SK-N-SH (cell line): ENCODE results near the gene UNC79. TPM values are rescaled to one million over a fixed set of nuclear protein-coding genes. Genes with fewer than 3 reads are reported as not detected.

Experiments
- CTCF ChIA-PET: fragments of 300-600, 350-600 bp; formaldehyde crosslinking; extraction: SDS; loops from one replicate; lab custom pipeline; 2021; lab: Yijun Ruan, JAX
- POLR2A ChIA-PET: fragments of 350-600 bp; sonication (Branson Sonifier 250); formaldehyde crosslinking; extraction: SDS; loops from one replicate; lab custom pipeline; 2020; ENCODE audit warnings: antibody characterized with exemption, inconsistent platforms; lab: Yijun Ruan, JAX
- DNase-seq: peaks from one replicate; pipeline ENCODE4 v3.0.0; 2012
- H2AFZ ChIP-seq: fragments of 200-600 bp; sonication (generic); 2 replicates; pipeline ENCODE4 v1.8.1; 2016; ENCODE audit warnings: antibody characterized with exemption, mild to moderate bottlenecking, low read depth
- H3F3A ChIP-seq: fragments of 200-600 bp; sonication (generic); replicated peaks from 2 replicates; pipeline ENCODE3; 2016; ENCODE audit warnings: antibody characterized with exemption, mild to moderate bottlenecking; ENCODE audit not compliant: insufficient read depth
- H3K27ac ChIP-seq, 2 experiments: fragments of 200-500 bp in 1 of 2; fragments of 200-600 bp in 1 of 2; sonication (Bioruptor generic) in 1 of 2; sonication (generic), shearing (Covaris generic) in 1 of 2; 2 replicates each; pipeline versions ENCODE4 v1.5.1 to v1.6.1; 2014 to 2016; ENCODE audit warnings: low read depth in 2 of 2, inconsistent platforms in 1 of 2, low read length in 1 of 2, mild to moderate bottlenecking in 1 of 2, mixed read lengths in 1 of 2
- H3K27me3 ChIP-seq: fragments of 200-600 bp; sonication (generic), shearing (Covaris generic); 2 replicates; pipeline ENCODE4 v1.6.1; 2016; ENCODE audit warnings: mixed run types; ENCODE audit not compliant: insufficient read depth
- H3K36me3 ChIP-seq, 2 experiments: fragments of 200-500 bp in 1 of 2; fragments of 200-600 bp in 1 of 2; sonication (Bioruptor generic) in 1 of 2; sonication (generic) in 1 of 2; replicated peaks in 1 of 2; 2 replicates each; pipeline versions ENCODE3 to v1.5.1; 2014 to 2016; ENCODE audit warnings: low read length in 1 of 2, mild to moderate bottlenecking in 1 of 2; ENCODE audit not compliant: insufficient read depth in 2 of 2, control insufficient read depth in 1 of 2
- H3K4me1 ChIP-seq, 2 experiments: fragments of 200-500 bp in 1 of 2; fragments of 200-600 bp in 1 of 2; sonication (Bioruptor generic) in 1 of 2; sonication (generic), shearing (Covaris generic) in 1 of 2; 2 replicates each; pipeline versions ENCODE4 v1.5.1 to v1.6.1; 2014 to 2016; ENCODE audit warnings: low read depth in 1 of 2, low read length in 1 of 2, mixed run types in 1 of 2; ENCODE audit not compliant: insufficient read depth in 2 of 2, control insufficient read depth in 1 of 2
- H3K4me2 ChIP-seq: fragments of 200-600 bp; sonication (generic), shearing (Covaris generic); 2 replicates; pipeline ENCODE4 v1.6.1; 2017; ENCODE audit warnings: mixed run types
- H3K4me3 ChIP-seq, 2 experiments: fragments of 200-500 bp in 1 of 2; fragments of 200-600 bp in 1 of 2; sonication (Bioruptor generic) in 1 of 2; sonication (generic), shearing (Covaris generic) in 1 of 2; 2 replicates each; pipeline versions ENCODE4 v1.5.1 to v1.8.1; 2014 to 2016; ENCODE audit warnings: low read depth in 2 of 2, inconsistent platforms in 1 of 2, low read length in 1 of 2, mild to moderate bottlenecking in 1 of 2, mixed read lengths in 1 of 2, moderate library complexity in 1 of 2
- H3K79me2 ChIP-seq: fragments of 200-600 bp; sonication (generic); 2 replicates; pipeline ENCODE4 v1.8.1; 2017; ENCODE audit warnings: mild to moderate bottlenecking; ENCODE audit not compliant: insufficient read depth
- H3K9ac ChIP-seq: fragments of 200-600 bp; sonication (generic); 2 replicates; pipeline ENCODE4 v1.6.1; 2017; ENCODE audit warnings: mixed run types
- H3K9me2 ChIP-seq: fragments of 200-600 bp; sonication (generic); 2 replicates; pipeline ENCODE4 v1.6.1; 2017; ENCODE audit warnings: mixed run types
- H3K9me3 ChIP-seq: fragments of 200-600 bp; sonication (generic); 2 replicates; pipeline ENCODE4 v1.6.1; 2017; ENCODE audit warnings: mixed run types, mild to moderate bottlenecking, moderate library complexity
- H4K20me1 ChIP-seq: fragments of 200-600 bp; sonication (generic); 2 replicates; pipeline ENCODE4 v1.6.1; 2017; ENCODE audit warnings: mild to moderate bottlenecking, mixed run types; ENCODE audit not compliant: insufficient read depth
- ELF1 ChIP-seq: IDR thresholded peaks from 2 replicates; pipeline ENCODE4 v1.4.0; 2012
- EP300 ChIP-seq, 2 experiments: IDR thresholded peaks; 2 replicates each; pipeline versions ENCODE4 v1.4.0 to v1.6.1; 2012; ENCODE audit warnings: borderline replicate concordance in 1 of 2, low read depth in 1 of 2, low read length in 1 of 2
- FOXM1 ChIP-seq: IDR thresholded peaks from 2 replicates; pipeline ENCODE4 v1.4.0; 2012; ENCODE audit warnings: low read depth, mild to moderate bottlenecking
- GATA2 ChIP-seq: sonication (generic); formaldehyde crosslinking; IDR thresholded peaks from 2 replicates; pipeline ENCODE4 v1.5.0; 2020; ENCODE audit warnings: mild to moderate bottlenecking, missing genetic modification reagents
- MEF2A ChIP-seq: IDR thresholded peaks from 2 replicates; pipeline ENCODE4 v1.4.0; 2012; ENCODE audit warnings: low read depth, borderline replicate concordance
- RFX5 ChIP-seq: IDR thresholded peaks from 2 replicates; pipeline ENCODE4 v1.6.1; 2012; ENCODE audit warnings: mild to moderate bottlenecking, improper control_type of control experiment, low read length
- SIN3A ChIP-seq: IDR thresholded peaks from 2 replicates; pipeline ENCODE4 v1.6.1; 2012; ENCODE audit warnings: low read depth, mild to moderate bottlenecking, low read length, moderate library complexity, borderline replicate concordance
- SMC3 ChIP-seq: IDR thresholded peaks from 2 replicates; pipeline ENCODE4 v1.6.1; 2012; ENCODE audit warnings: low read depth, low read length, improper control_type of control experiment
- TCF12 ChIP-seq: IDR thresholded peaks from 2 replicates; pipeline ENCODE4 v1.4.0; 2012
- WGBS: methylation state at CpG from one replicate; pipeline ENCODE4 v1.1.6; 2017; ENCODE audit warnings: low lambda C conversion rate; 5-methylcytosine and 5-hydroxymethylcytosine counted together
- polyA plus RNA-seq, 3 experiments: library from polyadenylated mRNA; depleted of rRNA; stranded (reverse); fragments of >200 nt; gene quantifications; 2 replicates each; pipeline ENCODE4 v1.2.3, GENCODE V29; 2012
- TF ChIP-seq, protein P1 (sequence below): IDR thresholded peaks from 2 replicates; pipeline ENCODE4 v1.4.0; 2012; ENCODE audit warnings: low read depth, borderline replicate concordance
- TF ChIP-seq, protein P2 (sequence below): IDR thresholded peaks from 2 replicates; pipeline ENCODE4 v1.4.0; 2012; ENCODE audit warnings: low read depth, borderline replicate concordance
- TF ChIP-seq, protein P3 (sequence below): IDR thresholded peaks from 2 replicates; pipeline ENCODE4; 2012
- TF ChIP-seq, protein P4 (sequence below): IDR thresholded peaks from 2 replicates; pipeline ENCODE4 v1.4.0; 2012; ENCODE audit warnings: low read depth

UNC79 gene
- polyA plus RNA-seq, 1 of the 3 experiments (the other 2 are of a cell fraction): 0.10 TPM

DNA sequence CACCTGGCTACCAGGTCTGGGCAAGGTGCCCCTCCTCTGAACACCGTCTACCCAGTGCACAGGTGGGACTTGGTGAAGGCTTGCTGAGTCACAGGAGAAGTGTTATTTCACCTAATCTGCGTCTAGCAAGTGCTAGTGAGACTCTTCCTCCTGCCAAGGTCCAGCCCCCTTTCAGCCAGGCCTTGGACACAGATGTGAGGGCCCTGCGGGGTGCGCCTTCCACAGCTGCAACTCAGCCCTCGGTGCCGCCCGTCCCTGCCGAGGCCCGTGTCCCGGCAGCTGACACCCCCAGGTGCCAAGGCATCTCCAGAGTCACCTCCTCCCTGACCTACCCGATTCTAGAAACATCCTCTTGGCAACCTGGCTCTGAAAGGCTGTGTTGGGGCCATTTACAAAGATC is 302.5 kb downstream of the UNC79 start:
- Histone ChIP-seq H3K9me2 (no peaks in the 10 kb centered on the region), H3K36me3 (no peaks in the 10 kb centered on the region), H3K9ac (no peak overlapping the region), H3K9me3 (no peaks in the 10 kb centered on the region), H3K4me3 (no peak overlapping the region), H3F3A (no peaks in the 10 kb centered on the region), H3K4me1 (peaks cover 0 to 36% of the 10 kb centered on the region in 2 experiments; a peak in 2 of 4 replicates), H2AFZ (no peak overlapping the region), H4K20me1 (no peaks in the 10 kb centered on the region), H3K27me3 (no peaks in the 10 kb centered on the region), H3K79me2 (no peaks in the 10 kb centered on the region), H3K27ac (peak overlapping the region in 1 of 2 experiments; percentile 56; a peak in 2 of 4 replicates), H3K4me2 (no peak overlapping the region)
- 53% methylated on average over 4 of the region's 11 CpGs for WGBS
- DNase-seq: peak; percentile 40
- CTCF ChIA-PET: interaction anchor here (0.7 to 2.5 kb wide), 2 partner anchors 78 to 168 kb away, joined by 3 to 10 read pairs; no protein-coding TSS in a partner anchor
- TF ChIP-seq MEF2A: no peak
- TF ChIP-seq, protein P1, sequence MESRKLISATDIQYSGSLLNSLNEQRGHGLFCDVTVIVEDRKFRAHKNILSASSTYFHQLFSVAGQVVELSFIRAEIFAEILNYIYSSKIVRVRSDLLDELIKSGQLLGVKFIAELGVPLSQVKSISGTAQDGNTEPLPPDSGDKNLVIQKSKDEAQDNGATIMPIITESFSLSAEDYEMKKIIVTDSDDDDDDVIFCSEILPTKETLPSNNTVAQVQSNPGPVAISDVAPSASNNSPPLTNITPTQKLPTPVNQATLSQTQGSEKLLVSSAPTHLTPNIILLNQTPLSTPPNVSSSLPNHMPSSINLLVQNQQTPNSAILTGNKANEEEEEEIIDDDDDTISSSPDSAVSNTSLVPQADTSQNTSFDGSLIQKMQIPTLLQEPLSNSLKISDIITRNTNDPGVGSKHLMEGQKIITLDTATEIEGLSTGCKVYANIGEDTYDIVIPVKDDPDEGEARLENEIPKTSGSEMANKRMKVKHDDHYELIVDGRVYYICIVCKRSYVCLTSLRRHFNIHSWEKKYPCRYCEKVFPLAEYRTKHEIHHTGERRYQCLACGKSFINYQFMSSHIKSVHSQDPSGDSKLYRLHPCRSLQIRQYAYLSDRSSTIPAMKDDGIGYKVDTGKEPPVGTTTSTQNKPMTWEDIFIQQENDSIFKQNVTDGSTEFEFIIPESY: no peak
- POLR2A ChIA-PET: interaction anchor here (1.0 kb wide), 1 partner anchor 9 kb away, joined by 4 read pairs; no protein-coding TSS in a partner anchor

DNA sequence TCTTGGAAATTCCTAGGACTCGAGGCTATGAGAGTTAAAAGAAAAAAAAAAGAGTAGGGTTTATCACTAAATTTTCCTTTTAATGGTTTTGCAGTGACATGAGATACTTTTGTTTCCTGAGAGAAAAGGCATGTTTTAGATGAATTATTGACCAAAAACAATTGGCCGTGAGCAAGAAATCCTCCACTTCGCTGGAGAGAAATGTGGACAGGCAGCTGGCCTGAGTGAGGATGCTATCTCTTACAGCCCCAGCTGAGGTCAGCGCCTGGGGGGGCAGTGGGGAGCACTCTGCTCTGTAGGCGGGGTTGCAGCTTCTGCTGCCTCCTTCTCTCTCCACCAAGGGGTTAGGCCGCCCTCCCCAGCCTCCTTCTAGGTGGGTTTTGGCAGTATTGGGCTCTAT is 302.9 kb downstream of the UNC79 start:
- H3K9ac ChIP-seq: no peak overlapping the region
- POLR2A ChIA-PET: interaction anchor here (1.0 kb wide), 1 partner anchor 9 kb away, joined by 4 read pairs; no protein-coding TSS in a partner anchor
- H3K4me2 ChIP-seq: no peak overlapping the region
- H3K27ac ChIP-seq: peak overlapping the region in 1 of 2 experiments; percentile 56; a peak in 2 of 4 replicates
- H4K20me1 ChIP-seq: no peaks in the 10 kb centered on the region
- H3K9me2 ChIP-seq: no peaks in the 10 kb centered on the region
- peak; percentile 78 for DNase-seq
- no peaks in the 10 kb centered on the region for H3K79me2 ChIP-seq
- WGBS: 43% methylated on average over 6 of the region's 6 CpGs
- H2AFZ ChIP-seq: no peak overlapping the region
- no peaks in the 10 kb centered on the region for H3K36me3 ChIP-seq
- H3K9me3 ChIP-seq: no peaks in the 10 kb centered on the region
- no peaks in the 10 kb centered on the region for H3F3A ChIP-seq
- peaks cover 0 to 36% of the 10 kb centered on the region in 2 experiments; a peak in 2 of 4 replicates for H3K4me1 ChIP-seq
- CTCF ChIA-PET: interaction anchor here (0.7 to 2.5 kb wide), 2 partner anchors 78 to 167 kb away, joined by 3 to 10 read pairs; no protein-coding TSS in a partner anchor
- H3K27me3 ChIP-seq: no peaks in the 10 kb centered on the region
- TF ChIP-seq GATA2 (CRISPR knock-in tag) (peak; percentile 38; the same call in 1 of the 2 replicates), EP300 (IDR thresholded peaks at IDR 0.05; ENCODE audit: borderline replicate concordance in 1 of 2, low read depth in 1 of 2, low read length in 1 of 2) (no peak), RFX5 (no peak)
- H3K4me3 ChIP-seq: no peak overlapping the region

DNA sequence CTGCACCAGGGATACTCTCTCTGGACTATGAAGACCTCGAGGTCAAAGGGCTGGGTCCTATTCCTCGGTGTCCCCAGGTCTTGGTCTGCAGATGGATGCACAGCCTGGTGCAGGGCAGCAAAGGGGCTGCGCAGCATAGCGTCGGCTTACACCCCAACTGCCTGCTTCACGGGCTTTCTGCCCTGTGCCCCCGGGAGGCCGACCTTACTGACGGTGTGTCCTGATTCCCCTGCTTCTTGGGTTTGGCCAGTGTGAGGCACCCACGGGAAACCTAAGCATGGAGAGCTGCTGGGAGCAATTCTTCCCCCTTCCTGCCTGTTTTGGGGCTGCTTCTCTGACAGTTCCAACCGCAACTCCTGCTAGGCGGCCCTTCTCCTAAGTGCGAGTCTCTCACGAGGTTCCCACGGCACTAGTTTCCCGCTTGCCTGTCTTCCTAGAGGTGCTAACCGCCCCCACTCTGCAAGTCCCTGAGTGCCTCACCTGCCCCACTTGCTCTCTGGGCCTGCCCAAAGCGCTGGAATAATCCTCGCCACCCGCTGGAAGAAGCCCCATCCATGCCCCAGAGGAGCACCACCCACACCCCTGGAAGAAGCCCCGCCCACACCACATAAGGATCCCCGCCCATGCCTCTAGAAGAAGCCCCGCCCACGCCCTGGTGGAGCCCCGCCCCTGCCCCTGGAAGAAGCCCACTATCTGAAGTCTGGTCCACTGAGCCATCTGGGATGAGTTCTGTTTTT is 303.5 kb downstream of the UNC79 start:
- Histone ChIP-seq H3K36me3 (no peaks in the 10 kb centered on the region), H3K79me2 (no peaks in the 10 kb centered on the region), H3K9ac (no peak overlapping the region), H3K27me3 (no peaks in the 10 kb centered on the region), H4K20me1 (no peaks in the 10 kb centered on the region), H2AFZ (no peak overlapping the region), H3K4me2 (no peak overlapping the region), H3K4me1 (peaks cover 0 to 36% of the 10 kb centered on the region in 2 experiments; a peak in 2 of 4 replicates), H3K9me3 (no peaks in the 10 kb centered on the region), H3K27ac (peak overlapping the region in 1 of 2 experiments; percentile 56; a peak in 2 of 4 replicates), H3F3A (no peaks in the 10 kb centered on the region), H3K9me2 (no peaks in the 10 kb centered on the region), H3K4me3 (no peak overlapping the region)
- 58% methylated on average over 15 of the region's 25 CpGs for WGBS
- CTCF ChIA-PET: interaction anchor here (0.7 to 2.5 kb wide), 4 partner anchors 54 to 169 kb away, joined by 3 to 10 read pairs (median 4); partner anchors contain the start of gene PRIMA1
- DNase-seq: peak; percentile 92
- POLR2A ChIA-PET: interaction anchor here (1.0 kb wide), 1 partner anchor 10 kb away, joined by 4 read pairs; no protein-coding TSS in a partner anchor
- TF ChIP-seq, protein P2, sequence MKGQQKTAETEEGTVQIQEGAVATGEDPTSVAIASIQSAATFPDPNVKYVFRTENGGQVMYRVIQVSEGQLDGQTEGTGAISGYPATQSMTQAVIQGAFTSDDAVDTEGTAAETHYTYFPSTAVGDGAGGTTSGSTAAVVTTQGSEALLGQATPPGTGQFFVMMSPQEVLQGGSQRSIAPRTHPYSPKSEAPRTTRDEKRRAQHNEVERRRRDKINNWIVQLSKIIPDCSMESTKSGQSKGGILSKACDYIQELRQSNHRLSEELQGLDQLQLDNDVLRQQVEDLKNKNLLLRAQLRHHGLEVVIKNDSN: no peak
- TF ChIP-seq SMC3 (no peak), ELF1 (no peak), TCF12 (no peak), FOXM1 (no peak), SIN3A (no peak)
- TF ChIP-seq, protein P3, sequence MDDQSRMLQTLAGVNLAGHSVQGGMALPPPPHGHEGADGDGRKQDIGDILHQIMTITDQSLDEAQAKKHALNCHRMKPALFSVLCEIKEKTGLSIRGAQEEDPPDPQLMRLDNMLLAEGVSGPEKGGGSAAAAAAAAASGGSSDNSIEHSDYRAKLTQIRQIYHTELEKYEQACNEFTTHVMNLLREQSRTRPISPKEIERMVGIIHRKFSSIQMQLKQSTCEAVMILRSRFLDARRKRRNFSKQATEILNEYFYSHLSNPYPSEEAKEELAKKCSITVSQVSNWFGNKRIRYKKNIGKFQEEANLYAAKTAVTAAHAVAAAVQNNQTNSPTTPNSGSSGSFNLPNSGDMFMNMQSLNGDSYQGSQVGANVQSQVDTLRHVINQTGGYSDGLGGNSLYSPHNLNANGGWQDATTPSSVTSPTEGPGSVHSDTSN: no peak
- TF ChIP-seq, protein P4, sequence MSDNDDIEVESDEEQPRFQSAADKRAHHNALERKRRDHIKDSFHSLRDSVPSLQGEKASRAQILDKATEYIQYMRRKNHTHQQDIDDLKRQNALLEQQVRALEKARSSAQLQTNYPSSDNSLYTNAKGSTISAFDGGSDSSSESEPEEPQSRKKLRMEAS: no peak
